HepG2 (cell line): Measurements from ENCODE around the gene LSM12. TPM values are rescaled to one million over a fixed set of nuclear protein-coding genes. Genes with fewer than 3 reads are reported as not detected.
A peak's percentile ranks its signal among the peaks of the same experiment; 100 is the strongest.

Source experiments
- FOXC1 ChIP-seq: sonication (generic); formaldehyde crosslinking; IDR thresholded peaks from 2 replicates; pipeline ENCODE4 v1.8.0; 2022; ENCODE audit warnings: mild to moderate bottlenecking, missing genetic modification reagents, borderline replicate concordance
- FOXK2 ChIP-seq: fragments of 450-650 bp; IDR thresholded peaks from 2 replicates; pipeline ENCODE4 v1.6.1; 2016
- GATA4 ChIP-seq: sonication (generic); IDR thresholded peaks from 2 replicates; pipeline ENCODE4 v1.6.1; 2016; ENCODE audit warnings: antibody characterized with exemption, low read depth, borderline replicate concordance
- HOXD1 ChIP-seq: sonication (generic); formaldehyde crosslinking; IDR thresholded peaks from 2 replicates; pipeline ENCODE4 v1.5.0; 2020; ENCODE audit warnings: missing genetic modification reagents
- NCOR1 ChIP-seq: fragments of 200-600 bp; sonication (generic); IDR thresholded peaks from 2 replicates; pipeline ENCODE4 v1.7.0; 2017; ENCODE audit warnings: antibody characterized with exemption, low read length, borderline replicate concordance
- NFKB2 ChIP-seq: sonication (generic); formaldehyde crosslinking; IDR thresholded peaks from 2 replicates; pipeline ENCODE4 v1.4.0; 2020; ENCODE audit warnings: missing genetic modification reagents, borderline replicate concordance
- NFRKB ChIP-seq: fragments of 450-650 bp; IDR thresholded peaks from 2 replicates; pipeline ENCODE4 v1.6.1; 2017
- NKX3-1 ChIP-seq: sonication (generic); formaldehyde crosslinking; IDR thresholded peaks from 2 replicates; pipeline ENCODE4 v1.5.0; 2020; ENCODE audit warnings: missing genetic modification reagents
- PHF8 ChIP-seq: sonication (generic); formaldehyde crosslinking; IDR thresholded peaks from 2 replicates; pipeline ENCODE4 v1.5.0; 2020; ENCODE audit warnings: missing genetic modification reagents
- SMAD9 ChIP-seq: sonication (generic); formaldehyde crosslinking; IDR thresholded peaks from 2 replicates; pipeline ENCODE4 v1.5.1; 2020; ENCODE audit warnings: mild to moderate bottlenecking, missing genetic modification reagents
- SOX5 ChIP-seq: IDR thresholded peaks from 2 replicates; pipeline ENCODE4 v1.6.1; 2016; ENCODE audit warnings: borderline replicate concordance
- SUZ12 ChIP-seq: fragments of 150-350 bp; IDR thresholded peaks from 2 replicates; pipeline ENCODE4 v1.6.1; 2014; ENCODE audit warnings: low read depth, low read length
- ZC3H4 ChIP-seq: sonication (generic); formaldehyde crosslinking; IDR thresholded peaks from 2 replicates; pipeline ENCODE4 v1.4.0; 2020; ENCODE audit warnings: missing genetic modification reagents, borderline replicate concordance
- ZMYM3 ChIP-seq: sonication (generic); formaldehyde crosslinking; IDR thresholded peaks from 2 replicates; pipeline ENCODE4 v1.5.1; 2020; ENCODE audit warnings: mild to moderate bottlenecking, missing genetic modification reagents
- ZNF138 ChIP-seq: sonication (generic); formaldehyde crosslinking; IDR thresholded peaks from 2 replicates; pipeline ENCODE4 v1.5.0; 2020; ENCODE audit warnings: mild to moderate bottlenecking, low read depth, missing genetic modification reagents
- ZNF251 ChIP-seq: sonication (generic); formaldehyde crosslinking; IDR thresholded peaks from 2 replicates; pipeline ENCODE4 v1.9.0; 2021; ENCODE audit warnings: mild to moderate bottlenecking, missing genetic modification reagents
- ZNF44 ChIP-seq: sonication (generic); formaldehyde crosslinking; IDR thresholded peaks from 2 replicates; pipeline ENCODE4 v1.5.1; 2020; ENCODE audit warnings: mild to moderate bottlenecking, missing genetic modification reagents
- ZNF530 ChIP-seq: sonication (generic); formaldehyde crosslinking; IDR thresholded peaks from 2 replicates; pipeline ENCODE4 v1.5.0; 2020; ENCODE audit warnings: low read depth, mild to moderate bottlenecking, missing genetic modification reagents
- polyA plus RNA-seq, 8 experiments: library from polyadenylated mRNA; depleted of rRNA in 3 of 8; stranded (reverse) in 7 of 8; unstranded in 1 of 8; fragments of >200 nt; fragmentation: Illumina TruSeq in 4 of 8; extraction: Trizol in 4 of 8; gene quantifications; 2 replicates each; pipeline versions ENCODE4 v1.2.1 to v1.2.3, GENCODE V29; 2011 to 2016; ENCODE audit warnings: low read depth in 4 of 8, missing spikeins in 1 of 8, mixed read lengths in 1 of 8; ENCODE audit not compliant: insufficient read depth in 1 of 8
- total RNA-seq, 5 experiments: library from RNA; depleted of rRNA; stranded (reverse); fragments of >200 nt; fragmentation: Illumina TruSeq; extraction: Trizol; gene quantifications; 2 replicates each; pipeline ENCODE4 v1.2.3, GENCODE V29; 2016; ENCODE audit warnings: low read depth in 1 of 5
- TF ChIP-seq, protein P1 (sequence below): sonication (generic); formaldehyde crosslinking; IDR thresholded peaks from 2 replicates; pipeline ENCODE4 v1.4.0; 2020; ENCODE audit warnings: missing genetic modification reagents, mild to moderate bottlenecking, borderline replicate concordance
- TF ChIP-seq, protein P2 (sequence below): sonication (generic); formaldehyde crosslinking; IDR thresholded peaks from 2 replicates; pipeline ENCODE4 v1.5.1; 2020; ENCODE audit warnings: mild to moderate bottlenecking, missing genetic modification reagents, moderate library complexity
- TF ChIP-seq, protein P3 (sequence below): sonication (generic); formaldehyde crosslinking; IDR thresholded peaks from 2 replicates; pipeline ENCODE4 v1.4.0; 2020; ENCODE audit warnings: mild to moderate bottlenecking, missing genetic modification reagents
- TF ChIP-seq, protein P4 (sequence below): sonication (generic); formaldehyde crosslinking; IDR thresholded peaks from 2 replicates; pipeline ENCODE4 v1.5.1; 2020; ENCODE audit warnings: missing genetic modification reagents, mild to moderate bottlenecking, borderline replicate concordance

LSM12 gene
- total and polyA plus RNA-seq, 2 of the 13 experiments (the other 11 are each of a cell fraction or from before 2014, with no cell fraction given): 52.8 to 55.7 TPM

DNA sequence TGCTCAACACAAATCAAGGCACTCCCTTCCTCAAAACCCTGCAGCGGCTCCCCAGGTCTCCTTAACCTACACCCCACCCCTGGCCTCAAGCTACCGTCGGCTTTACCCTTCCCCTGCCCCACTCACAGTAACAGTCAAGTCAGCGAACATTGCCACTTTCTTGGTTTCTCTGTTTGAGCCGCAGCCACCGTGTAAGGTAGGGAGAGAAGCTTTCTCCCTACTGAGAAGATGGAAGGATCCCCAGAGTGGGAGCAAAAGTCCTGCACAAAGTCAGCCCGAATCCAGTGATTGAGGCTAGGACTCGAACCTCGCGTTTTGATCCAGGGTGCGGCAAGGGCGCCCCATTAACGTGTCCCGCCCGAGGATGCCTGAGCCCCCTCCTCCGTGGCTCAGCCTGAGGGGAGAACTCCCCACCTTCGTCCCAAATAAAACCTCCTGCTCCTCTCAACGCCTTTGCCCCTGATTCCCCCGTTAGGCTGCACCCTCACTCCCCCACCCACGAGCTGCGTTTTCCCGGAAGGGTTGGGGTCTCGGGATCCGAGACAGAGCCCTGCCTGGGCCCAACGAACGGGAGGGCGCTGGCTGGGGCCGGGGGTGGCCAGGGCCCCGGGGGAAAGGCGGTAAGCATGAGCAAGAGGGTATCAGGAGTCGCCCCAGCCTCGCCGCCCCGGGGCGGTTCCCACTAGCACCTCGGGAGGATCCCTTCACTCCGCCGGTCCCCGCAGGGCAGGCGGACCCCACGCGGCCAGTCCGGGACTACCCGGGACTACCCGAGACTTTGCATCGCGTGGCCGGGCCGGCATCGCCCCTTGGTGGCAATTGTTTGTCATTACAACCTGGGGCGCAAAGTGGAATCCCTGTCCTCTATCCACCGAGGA, 72.0 kb downstream of the LSM12 start (continued):
- TF ChIP-seq, protein P1, sequence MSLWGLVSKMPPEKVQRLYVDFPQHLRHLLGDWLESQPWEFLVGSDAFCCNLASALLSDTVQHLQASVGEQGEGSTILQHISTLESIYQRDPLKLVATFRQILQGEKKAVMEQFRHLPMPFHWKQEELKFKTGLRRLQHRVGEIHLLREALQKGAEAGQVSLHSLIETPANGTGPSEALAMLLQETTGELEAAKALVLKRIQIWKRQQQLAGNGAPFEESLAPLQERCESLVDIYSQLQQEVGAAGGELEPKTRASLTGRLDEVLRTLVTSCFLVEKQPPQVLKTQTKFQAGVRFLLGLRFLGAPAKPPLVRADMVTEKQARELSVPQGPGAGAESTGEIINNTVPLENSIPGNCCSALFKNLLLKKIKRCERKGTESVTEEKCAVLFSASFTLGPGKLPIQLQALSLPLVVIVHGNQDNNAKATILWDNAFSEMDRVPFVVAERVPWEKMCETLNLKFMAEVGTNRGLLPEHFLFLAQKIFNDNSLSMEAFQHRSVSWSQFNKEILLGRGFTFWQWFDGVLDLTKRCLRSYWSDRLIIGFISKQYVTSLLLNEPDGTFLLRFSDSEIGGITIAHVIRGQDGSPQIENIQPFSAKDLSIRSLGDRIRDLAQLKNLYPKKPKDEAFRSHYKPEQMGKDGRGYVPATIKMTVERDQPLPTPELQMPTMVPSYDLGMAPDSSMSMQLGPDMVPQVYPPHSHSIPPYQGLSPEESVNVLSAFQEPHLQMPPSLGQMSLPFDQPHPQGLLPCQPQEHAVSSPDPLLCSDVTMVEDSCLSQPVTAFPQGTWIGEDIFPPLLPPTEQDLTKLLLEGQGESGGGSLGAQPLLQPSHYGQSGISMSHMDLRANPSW (CRISPR knock-in tag): no peak
- TF ChIP-seq, protein P2, sequence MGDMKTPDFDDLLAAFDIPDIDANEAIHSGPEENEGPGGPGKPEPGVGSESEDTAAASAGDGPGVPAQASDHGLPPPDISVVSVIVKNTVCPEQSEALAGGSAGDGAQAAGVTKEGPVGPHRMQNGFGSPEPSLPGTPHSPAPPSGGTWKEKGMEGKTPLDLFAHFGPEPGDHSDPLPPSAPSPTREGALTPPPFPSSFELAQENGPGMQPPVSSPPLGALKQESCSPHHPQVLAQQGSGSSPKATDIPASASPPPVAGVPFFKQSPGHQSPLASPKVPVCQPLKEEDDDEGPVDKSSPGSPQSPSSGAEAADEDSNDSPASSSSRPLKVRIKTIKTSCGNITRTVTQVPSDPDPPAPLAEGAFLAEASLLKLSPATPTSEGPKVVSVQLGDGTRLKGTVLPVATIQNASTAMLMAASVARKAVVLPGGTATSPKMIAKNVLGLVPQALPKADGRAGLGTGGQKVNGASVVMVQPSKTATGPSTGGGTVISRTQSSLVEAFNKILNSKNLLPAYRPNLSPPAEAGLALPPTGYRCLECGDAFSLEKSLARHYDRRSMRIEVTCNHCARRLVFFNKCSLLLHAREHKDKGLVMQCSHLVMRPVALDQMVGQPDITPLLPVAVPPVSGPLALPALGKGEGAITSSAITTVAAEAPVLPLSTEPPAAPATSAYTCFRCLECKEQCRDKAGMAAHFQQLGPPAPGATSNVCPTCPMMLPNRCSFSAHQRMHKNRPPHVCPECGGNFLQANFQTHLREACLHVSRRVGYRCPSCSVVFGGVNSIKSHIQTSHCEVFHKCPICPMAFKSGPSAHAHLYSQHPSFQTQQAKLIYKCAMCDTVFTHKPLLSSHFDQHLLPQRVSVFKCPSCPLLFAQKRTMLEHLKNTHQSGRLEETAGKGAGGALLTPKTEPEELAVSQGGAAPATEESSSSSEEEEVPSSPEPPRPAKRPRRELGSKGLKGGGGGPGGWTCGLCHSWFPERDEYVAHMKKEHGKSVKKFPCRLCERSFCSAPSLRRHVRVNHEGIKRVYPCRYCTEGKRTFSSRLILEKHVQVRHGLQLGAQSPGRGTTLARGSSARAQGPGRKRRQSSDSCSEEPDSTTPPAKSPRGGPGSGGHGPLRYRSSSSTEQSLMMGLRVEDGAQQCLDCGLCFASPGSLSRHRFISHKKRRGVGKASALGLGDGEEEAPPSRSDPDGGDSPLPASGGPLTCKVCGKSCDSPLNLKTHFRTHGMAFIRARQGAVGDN (CRISPR knock-in tag): peak; percentile 71
- TF ChIP-seq ZMYM3 (CRISPR knock-in tag) (no peak; the same call in 1 of the 2 replicates), PHF8 (peak; percentile 27; the same call in 1 of the 2 replicates), SOX5 (CRISPR knock-in tag) (no peak), FOXK2 (no peak), ZNF138 (CRISPR knock-in tag) (no peak), ZNF251 (CRISPR knock-in tag) (no peak), NFRKB (no peak), GATA4 (no peak), NCOR1 (no peak), ZNF44 (CRISPR knock-in tag) (no peak), SMAD9 (CRISPR knock-in tag) (no peak), ZNF530 (CRISPR knock-in tag) (no peak), NKX3-1 (no peak), HOXD1 (CRISPR knock-in tag) (no peak), SUZ12 (no peak), NFKB2 (CRISPR knock-in tag) (peak; percentile 66; the same call in 1 of the 2 replicates), ZC3H4 (CRISPR knock-in tag) (no peak), FOXC1 (CRISPR knock-in tag) (peak; percentile 18; the same call in 1 of the 2 replicates)
- TF ChIP-seq, protein P3, sequence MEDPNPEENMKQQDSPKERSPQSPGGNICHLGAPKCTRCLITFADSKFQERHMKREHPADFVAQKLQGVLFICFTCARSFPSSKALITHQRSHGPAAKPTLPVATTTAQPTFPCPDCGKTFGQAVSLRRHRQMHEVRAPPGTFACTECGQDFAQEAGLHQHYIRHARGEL (CRISPR knock-in tag): no peak
- TF ChIP-seq, protein P4, sequence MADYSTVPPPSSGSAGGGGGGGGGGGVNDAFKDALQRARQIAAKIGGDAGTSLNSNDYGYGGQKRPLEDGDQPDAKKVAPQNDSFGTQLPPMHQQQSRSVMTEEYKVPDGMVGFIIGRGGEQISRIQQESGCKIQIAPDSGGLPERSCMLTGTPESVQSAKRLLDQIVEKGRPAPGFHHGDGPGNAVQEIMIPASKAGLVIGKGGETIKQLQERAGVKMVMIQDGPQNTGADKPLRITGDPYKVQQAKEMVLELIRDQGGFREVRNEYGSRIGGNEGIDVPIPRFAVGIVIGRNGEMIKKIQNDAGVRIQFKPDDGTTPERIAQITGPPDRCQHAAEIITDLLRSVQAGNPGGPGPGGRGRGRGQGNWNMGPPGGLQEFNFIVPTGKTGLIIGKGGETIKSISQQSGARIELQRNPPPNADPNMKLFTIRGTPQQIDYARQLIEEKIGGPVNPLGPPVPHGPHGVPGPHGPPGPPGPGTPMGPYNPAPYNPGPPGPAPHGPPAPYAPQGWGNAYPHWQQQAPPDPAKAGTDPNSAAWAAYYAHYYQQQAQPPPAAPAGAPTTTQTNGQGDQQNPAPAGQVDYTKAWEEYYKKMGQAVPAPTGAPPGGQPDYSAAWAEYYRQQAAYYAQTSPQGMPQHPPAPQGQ (CRISPR knock-in tag): no peak
